K562 (cell line): Measurements from ENCODE around the gene PPM1G. TPM values are rescaled to one million over a fixed set of nuclear protein-coding genes. Genes with fewer than 3 reads are reported as not detected.

Source experiments
- CBFA2T3 ChIP-seq: fragments of 450-650 bp; IDR thresholded peaks from 2 replicates; pipeline ENCODE4 v1.6.1; 2017
- EP400 ChIP-seq: fragments of 450-650 bp; IDR thresholded peaks from 2 replicates; pipeline ENCODE4 v1.6.1; 2017; ENCODE audit warnings: antibody characterized with exemption, mild to moderate bottlenecking, moderate library complexity
- ETV5 ChIP-seq: sonication (generic); formaldehyde crosslinking; IDR thresholded peaks from 2 replicates; pipeline ENCODE4 v1.4.0; 2020; ENCODE audit warnings: low read depth, mild to moderate bottlenecking, missing genetic modification reagents
- MYBL2 ChIP-seq, 2 experiments: fragments of 450-650 bp in 1 of 2; sonication (generic) in 1 of 2; formaldehyde crosslinking in 1 of 2; IDR thresholded peaks; 2 replicates each; pipeline versions ENCODE4 v1.6.1 to v1.8.1; 2017 to 2022; ENCODE audit warnings: borderline replicate concordance in 1 of 2, inconsistent platforms in 1 of 2, low read depth in 1 of 2, mild to moderate bottlenecking in 1 of 2, missing genetic modification reagents in 1 of 2, moderate library complexity in 1 of 2
- SMARCE1 ChIP-seq: fragments of 450-650 bp; IDR thresholded peaks from 2 replicates; pipeline ENCODE4 v1.7.1; 2016; ENCODE audit warnings: mild to moderate bottlenecking
- SP1 ChIP-seq: sonication (generic); formaldehyde crosslinking; IDR thresholded peaks from 2 replicates; pipeline ENCODE4 v1.8.1; 2022; ENCODE audit warnings: mild to moderate bottlenecking, missing genetic modification reagents
- TBP ChIP-seq: optimal IDR thresholded peaks from 2 replicates; pipeline ENCODE3; 2011; ENCODE audit warnings: low read depth, low read length, improper control_type of control experiment
- ZBED1 ChIP-seq: IDR thresholded peaks from 2 replicates; pipeline ENCODE4 v1.6.1; 2014
- ZNF146 ChIP-seq: IDR thresholded peaks from one replicate; pipeline ENCODE4 v1.6.1; 2018; ENCODE audit warnings: missing compliant biosample characterization; ENCODE audit not compliant: unreplicated experiment
- ZNF830 ChIP-seq: fragments of 250-450 bp; sonication (Bioruptor Pico); IDR thresholded peaks from 2 replicates; pipeline ENCODE4 v1.5.0; 2021; ENCODE audit warnings: mild to moderate bottlenecking
- polyA plus RNA-seq, 8 experiments: library from polyadenylated mRNA; depleted of rRNA in 4 of 8; stranded (reverse) in 5 of 8; unstranded in 3 of 8; fragments of >200 nt; fragmentation: Nextera tagmentation in 2 of 8; fragmentation: Illumina TruSeq in 1 of 8; extraction: Ambion mirVana in 2 of 8; extraction: Trizol in 1 of 8; gene quantifications; 2 replicates each; pipeline versions ENCODE4 v1.2.1 to v1.2.3, GENCODE V29; 2011 to 2014; ENCODE audit warnings: inconsistent platforms in 1 of 8, missing spikeins in 1 of 8
- total RNA-seq, 7 experiments: library from RNA; depleted of rRNA in 6 of 7; stranded (reverse); fragments of >200 nt in 6 of 7; fragmentation: Illumina TruSeq in 2 of 7; extraction: Trizol in 2 of 7; gene quantifications; 2 replicates each; pipeline versions ENCODE4 v1.2.1 to v1.2.3, GENCODE V29; 2011 to 2021; ENCODE audit warnings: low replicate concordance in 1 of 7
- TF ChIP-seq, protein P1 (sequence below): fragments of 450-650 bp; IDR thresholded peaks from 2 replicates; pipeline ENCODE4 v1.7.0; 2016; ENCODE audit warnings: borderline replicate concordance
- TF ChIP-seq, protein P2 (sequence below): fragments of 200-800 bp; sonication (Bioruptor generic); IDR thresholded peaks from 2 replicates; pipeline ENCODE4 v1.6.1; 2017; ENCODE audit warnings: missing genetic modification characterization, missing compliant biosample characterization
- TF ChIP-seq, protein P3 (sequence below): sonication (generic); formaldehyde crosslinking; IDR thresholded peaks from 2 replicates; pipeline ENCODE4 v1.8.0; 2022; ENCODE audit warnings: missing genetic modification reagents, mild to moderate bottlenecking, moderate library complexity, borderline replicate concordance
- TF ChIP-seq, protein P4 (sequence below): fragments of 450-650 bp; IDR thresholded peaks from 2 replicates; pipeline ENCODE4 v1.6.1; 2016; ENCODE audit warnings: missing biosample characterization, missing genetic modification characterization
- TF ChIP-seq, protein P5 (sequence below), 2 experiments: fragments of 450-650 bp; IDR thresholded peaks; 2 replicates each; pipeline ENCODE4 v1.6.1; 2018; ENCODE audit warnings: mild to moderate bottlenecking in 2 of 2, low read depth in 1 of 2; ENCODE audit not compliant: partially characterized antibody in 2 of 2

Gene PPM1G
- total and polyA plus RNA-seq, 9 of the 15 experiments (the other 6 are each of a cell fraction or from before 2014, with no cell fraction given), result 61.7 to 230 (median 153) TPM

DNA sequence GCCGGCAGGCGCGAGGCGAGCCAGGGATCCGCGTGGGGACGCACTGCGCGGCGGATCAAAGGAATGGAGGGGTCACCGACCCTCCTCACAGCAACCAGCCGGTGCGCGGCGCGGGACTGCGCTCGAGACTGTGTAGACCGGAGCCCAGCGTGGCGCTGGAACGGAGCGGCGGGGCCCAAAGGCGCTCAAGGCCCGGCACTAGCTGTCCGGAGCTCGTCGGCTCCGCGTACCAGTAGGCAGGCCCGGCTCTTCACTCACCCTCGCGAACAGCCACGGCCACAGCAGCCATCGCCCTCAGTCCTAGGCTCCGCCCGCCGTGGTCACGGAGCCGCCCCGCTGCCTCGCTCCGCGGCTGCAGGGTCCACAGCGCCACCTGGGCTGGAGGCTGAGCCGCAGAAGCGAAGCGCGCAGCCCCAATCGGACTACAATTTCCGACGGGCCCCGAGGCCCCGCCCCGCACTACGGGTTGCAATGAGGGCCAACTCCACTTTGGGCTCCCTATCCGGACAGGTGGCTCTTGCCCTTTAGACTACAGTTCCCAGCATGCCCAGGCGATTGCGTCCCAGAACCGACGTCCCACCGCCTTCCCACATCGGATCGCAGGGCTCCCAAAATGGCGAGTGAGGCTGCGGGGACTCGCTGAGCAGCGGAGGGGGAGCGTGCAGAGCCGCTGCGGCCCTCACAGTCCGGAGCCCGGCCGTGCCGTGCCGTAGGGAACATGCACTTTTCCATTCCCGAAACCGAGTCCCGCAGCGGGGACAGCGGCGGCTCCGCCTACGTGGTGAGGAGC is 39.2 kb downstream of the PPM1G start, which contains the start of the genes EIF2B4 and SNX17 (continued):
- TF ChIP-seq, protein P1, sequence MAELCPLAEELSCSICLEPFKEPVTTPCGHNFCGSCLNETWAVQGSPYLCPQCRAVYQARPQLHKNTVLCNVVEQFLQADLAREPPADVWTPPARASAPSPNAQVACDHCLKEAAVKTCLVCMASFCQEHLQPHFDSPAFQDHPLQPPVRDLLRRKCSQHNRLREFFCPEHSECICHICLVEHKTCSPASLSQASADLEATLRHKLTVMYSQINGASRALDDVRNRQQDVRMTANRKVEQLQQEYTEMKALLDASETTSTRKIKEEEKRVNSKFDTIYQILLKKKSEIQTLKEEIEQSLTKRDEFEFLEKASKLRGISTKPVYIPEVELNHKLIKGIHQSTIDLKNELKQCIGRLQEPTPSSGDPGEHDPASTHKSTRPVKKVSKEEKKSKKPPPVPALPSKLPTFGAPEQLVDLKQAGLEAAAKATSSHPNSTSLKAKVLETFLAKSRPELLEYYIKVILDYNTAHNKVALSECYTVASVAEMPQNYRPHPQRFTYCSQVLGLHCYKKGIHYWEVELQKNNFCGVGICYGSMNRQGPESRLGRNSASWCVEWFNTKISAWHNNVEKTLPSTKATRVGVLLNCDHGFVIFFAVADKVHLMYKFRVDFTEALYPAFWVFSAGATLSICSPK, result no peak
- peak; percentile 90 for TF ChIP-seq ETV5 (CRISPR knock-in tag)
- TF ChIP-seq, protein P2, sequence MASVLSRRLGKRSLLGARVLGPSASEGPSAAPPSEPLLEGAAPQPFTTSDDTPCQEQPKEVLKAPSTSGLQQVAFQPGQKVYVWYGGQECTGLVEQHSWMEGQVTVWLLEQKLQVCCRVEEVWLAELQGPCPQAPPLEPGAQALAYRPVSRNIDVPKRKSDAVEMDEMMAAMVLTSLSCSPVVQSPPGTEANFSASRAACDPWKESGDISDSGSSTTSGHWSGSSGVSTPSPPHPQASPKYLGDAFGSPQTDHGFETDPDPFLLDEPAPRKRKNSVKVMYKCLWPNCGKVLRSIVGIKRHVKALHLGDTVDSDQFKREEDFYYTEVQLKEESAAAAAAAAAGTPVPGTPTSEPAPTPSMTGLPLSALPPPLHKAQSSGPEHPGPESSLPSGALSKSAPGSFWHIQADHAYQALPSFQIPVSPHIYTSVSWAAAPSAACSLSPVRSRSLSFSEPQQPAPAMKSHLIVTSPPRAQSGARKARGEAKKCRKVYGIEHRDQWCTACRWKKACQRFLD (CRISPR knock-in tag), result peak; percentile 90
- no peak for TF ChIP-seq ZNF146 (CRISPR knock-in tag)
- TF ChIP-seq, protein P3, sequence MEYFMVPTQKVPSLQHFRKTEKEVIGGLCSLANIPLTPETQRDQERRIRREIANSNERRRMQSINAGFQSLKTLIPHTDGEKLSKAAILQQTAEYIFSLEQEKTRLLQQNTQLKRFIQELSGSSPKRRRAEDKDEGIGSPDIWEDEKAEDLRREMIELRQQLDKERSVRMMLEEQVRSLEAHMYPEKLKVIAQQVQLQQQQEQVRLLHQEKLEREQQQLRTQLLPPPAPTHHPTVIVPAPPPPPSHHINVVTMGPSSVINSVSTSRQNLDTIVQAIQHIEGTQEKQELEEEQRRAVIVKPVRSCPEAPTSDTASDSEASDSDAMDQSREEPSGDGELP (CRISPR knock-in tag), result peak; percentile 97
- TF ChIP-seq TBP, result peak; percentile 83
- TF ChIP-seq EP400, result peak; percentile 89
- TF ChIP-seq SP1, result peak; percentile 100
- TF ChIP-seq, protein P4, sequence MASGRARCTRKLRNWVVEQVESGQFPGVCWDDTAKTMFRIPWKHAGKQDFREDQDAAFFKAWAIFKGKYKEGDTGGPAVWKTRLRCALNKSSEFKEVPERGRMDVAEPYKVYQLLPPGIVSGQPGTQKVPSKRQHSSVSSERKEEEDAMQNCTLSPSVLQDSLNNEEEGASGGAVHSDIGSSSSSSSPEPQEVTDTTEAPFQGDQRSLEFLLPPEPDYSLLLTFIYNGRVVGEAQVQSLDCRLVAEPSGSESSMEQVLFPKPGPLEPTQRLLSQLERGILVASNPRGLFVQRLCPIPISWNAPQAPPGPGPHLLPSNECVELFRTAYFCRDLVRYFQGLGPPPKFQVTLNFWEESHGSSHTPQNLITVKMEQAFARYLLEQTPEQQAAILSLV, result peak; percentile 37; the same call in 1 of the 2 replicates
- no peak for TF ChIP-seq MYBL2 (IDR thresholded peaks at IDR 0.05; ENCODE audit: low read depth)
- TF ChIP-seq MYBL2 (CRISPR knock-in tag; IDR thresholded peaks at IDR 0.05; ENCODE audit: borderline replicate concordance), result no peak
- TF ChIP-seq ZBED1, result no peak
- TF ChIP-seq CBFA2T3, result no peak
- TF ChIP-seq, protein P5, sequence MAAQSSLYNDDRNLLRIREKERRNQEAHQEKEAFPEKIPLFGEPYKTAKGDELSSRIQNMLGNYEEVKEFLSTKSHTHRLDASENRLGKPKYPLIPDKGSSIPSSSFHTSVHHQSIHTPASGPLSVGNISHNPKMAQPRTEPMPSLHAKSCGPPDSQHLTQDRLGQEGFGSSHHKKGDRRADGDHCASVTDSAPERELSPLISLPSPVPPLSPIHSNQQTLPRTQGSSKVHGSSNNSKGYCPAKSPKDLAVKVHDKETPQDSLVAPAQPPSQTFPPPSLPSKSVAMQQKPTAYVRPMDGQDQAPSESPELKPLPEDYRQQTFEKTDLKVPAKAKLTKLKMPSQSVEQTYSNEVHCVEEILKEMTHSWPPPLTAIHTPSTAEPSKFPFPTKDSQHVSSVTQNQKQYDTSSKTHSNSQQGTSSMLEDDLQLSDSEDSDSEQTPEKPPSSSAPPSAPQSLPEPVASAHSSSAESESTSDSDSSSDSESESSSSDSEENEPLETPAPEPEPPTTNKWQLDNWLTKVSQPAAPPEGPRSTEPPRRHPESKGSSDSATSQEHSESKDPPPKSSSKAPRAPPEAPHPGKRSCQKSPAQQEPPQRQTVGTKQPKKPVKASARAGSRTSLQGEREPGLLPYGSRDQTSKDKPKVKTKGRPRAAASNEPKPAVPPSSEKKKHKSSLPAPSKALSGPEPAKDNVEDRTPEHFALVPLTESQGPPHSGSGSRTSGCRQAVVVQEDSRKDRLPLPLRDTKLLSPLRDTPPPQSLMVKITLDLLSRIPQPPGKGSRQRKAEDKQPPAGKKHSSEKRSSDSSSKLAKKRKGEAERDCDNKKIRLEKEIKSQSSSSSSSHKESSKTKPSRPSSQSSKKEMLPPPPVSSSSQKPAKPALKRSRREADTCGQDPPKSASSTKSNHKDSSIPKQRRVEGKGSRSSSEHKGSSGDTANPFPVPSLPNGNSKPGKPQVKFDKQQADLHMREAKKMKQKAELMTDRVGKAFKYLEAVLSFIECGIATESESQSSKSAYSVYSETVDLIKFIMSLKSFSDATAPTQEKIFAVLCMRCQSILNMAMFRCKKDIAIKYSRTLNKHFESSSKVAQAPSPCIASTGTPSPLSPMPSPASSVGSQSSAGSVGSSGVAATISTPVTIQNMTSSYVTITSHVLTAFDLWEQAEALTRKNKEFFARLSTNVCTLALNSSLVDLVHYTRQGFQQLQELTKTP (IDR thresholded peaks at IDR 0.05; ENCODE audit: low read depth in 1 of 2, partially characterized antibody in 2 of 2), result peak in 1 of 2 experiments; percentile 94
- no peak for TF ChIP-seq SMARCE1
- no peak for TF ChIP-seq ZNF830 (CRISPR knock-in tag)
